SKM-1 treated with dmso at 0.1 percent for 144 hours (cell line): Measurements from ENCODE around the gene VIPR1.
A peak's percentile ranks its signal among the peaks of the same experiment; 100 is the strongest.

Source experiments
- DNase-seq: peaks from one replicate; lab custom pipeline; 2025; ENCODE audit not compliant: unreplicated experiment; lab: John Stamatoyannopoulos, UW

Gene VIPR1, protein sequence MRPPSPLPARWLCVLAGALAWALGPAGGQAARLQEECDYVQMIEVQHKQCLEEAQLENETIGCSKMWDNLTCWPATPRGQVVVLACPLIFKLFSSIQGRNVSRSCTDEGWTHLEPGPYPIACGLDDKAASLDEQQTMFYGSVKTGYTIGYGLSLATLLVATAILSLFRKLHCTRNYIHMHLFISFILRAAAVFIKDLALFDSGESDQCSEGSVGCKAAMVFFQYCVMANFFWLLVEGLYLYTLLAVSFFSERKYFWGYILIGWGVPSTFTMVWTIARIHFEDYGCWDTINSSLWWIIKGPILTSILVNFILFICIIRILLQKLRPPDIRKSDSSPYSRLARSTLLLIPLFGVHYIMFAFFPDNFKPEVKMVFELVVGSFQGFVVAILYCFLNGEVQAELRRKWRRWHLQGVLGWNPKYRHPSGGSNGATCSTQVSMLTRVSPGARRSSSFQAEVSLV

DNA sequence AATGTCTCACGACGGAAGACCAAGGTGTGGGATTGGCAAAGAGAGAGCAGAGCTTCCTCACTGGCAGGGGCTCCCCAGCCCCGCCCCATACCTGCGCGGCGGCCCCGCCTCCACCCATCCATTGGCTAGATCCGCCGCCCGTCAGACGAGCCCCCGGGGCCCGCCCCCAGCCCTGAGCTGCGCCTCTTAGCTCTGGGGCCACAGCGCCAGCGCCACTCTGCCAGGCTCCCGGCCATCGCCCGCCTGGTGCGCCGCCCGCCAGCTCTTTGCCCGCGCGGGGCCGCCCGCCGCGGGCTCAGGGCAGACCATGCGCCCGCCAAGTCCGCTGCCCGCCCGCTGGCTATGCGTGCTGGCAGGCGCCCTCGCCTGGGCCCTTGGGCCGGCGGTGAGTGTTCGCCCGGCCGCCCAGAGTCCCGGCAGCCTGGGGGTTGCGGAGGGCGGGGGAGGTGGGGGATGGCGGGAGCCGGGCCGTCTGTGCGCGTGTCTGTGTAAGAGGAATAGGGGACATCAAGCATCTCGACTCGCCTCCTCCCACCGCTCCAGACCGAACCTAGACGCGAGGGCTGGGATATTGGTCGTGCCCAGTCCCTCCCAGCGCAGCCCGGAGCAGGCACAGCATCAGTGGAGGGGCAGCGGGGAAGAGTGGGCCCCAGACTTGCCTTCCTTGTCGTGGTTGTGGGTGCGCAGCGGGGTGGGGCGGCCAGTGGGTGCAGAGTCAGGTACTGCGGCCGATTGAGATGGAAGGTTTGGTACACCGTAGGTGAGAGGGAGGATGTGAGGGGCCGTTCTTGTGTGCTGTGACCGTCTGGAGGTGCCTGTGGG lies at the start of gene VIPR1:
Gene VIPR1 (plus strand): TSS at position 215 of the 822 bp plus-strand sequence. CDS start 93 bp downstream, at position 308.
- DNase-seq: peak; percentile 74

DNA sequence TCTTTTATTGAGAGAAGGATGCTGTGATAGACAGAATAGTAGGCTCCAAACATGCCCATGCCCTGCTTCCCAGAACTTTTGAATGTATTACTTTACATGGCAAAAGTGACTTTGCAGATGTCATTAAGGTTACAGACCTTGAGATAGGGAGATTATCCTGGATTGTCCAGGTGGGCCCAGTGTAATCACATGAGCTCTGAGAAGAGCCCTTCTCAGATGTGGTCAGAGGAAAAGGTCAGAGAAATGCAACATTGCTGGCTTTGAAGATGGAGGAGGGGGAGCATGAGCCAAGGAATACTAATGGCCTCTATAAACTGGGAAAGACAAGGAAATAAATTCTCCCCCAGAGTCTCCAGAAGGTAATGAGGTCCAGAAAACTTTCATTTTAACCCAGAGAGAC lies 46.2 kb upstream of the VIPR1 start:
- DNase-seq: no peak

DNA sequence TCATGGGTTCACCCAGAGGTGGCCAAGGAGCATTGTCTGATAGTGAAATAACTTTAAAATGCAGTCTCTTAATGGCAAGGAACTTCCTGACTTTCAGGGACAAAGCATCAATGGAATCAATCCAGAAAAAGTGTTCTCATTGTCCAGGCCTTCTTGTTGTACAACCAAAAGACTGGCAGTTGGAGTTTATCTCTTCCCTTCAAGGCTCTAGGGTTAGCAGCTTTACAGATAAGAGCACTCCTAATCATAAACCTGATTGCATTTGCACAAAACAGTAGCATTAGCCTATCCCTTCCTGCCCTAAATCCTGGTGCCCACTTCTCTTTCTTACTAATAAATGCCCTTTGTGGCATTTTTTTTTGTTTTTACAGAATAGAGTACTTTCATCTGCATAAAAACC lies 43.3 kb upstream of the VIPR1 start:
- DNase-seq: no peak

DNA sequence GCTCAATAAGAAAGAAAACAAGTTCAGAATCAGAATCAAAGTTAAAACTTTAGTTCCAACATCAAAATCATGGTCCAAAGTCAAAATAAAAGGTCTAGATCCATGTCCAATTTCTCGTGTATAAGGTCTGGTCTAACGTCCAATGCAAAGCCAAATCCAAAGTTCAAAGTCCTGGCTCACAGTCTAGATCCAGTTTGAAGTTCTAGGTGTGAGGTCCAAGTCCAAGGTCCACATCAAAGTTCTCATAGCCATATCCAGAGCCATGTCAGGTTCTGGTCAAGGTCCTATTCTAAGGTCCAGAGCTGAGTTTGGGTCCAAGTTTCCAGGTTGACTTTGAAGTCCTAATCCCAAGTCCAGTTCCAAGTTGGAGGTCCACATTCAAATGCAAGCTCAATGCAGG lies 40.7 kb upstream of the VIPR1 start:
- DNase-seq: no peak

DNA sequence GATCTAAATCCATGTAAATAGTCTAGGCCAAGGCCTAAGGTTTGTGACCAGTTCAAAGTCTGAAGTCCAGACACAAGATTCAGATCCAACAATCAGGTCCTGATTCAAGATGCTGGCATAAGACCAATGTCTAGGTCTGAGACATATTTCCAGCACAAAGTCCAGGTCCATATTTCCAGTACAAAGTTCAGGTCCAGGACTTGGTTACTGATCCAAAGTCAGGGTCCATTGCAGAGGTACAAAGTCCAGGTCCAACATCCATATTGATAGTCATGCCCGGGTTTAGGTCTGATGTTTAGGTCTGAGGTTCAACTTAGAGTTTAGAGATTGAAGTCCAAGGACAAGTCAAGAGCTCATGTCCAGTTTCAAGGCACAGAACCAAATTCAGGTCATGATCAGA lies 39.4 kb upstream of the VIPR1 start:
- DNase-seq: no peak

DNA sequence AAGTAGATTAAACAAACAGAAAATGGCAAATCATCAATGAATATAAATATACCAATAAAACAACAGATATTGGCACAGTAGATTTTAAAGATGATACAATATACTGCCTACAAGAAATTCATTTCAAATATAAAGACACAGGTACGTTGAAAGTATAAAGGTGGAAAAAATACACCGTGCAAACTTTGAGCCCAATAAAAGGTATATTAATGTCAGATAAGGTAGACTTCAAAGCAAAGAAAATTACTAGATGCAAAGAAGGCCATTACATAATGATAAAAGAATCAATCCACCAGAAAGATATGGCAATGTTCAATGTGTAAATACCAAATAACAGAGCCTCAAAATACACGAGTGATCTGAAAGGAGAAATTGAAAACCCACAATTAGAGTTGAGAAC lies 34.3 kb upstream of the VIPR1 start:
- DNase-seq: no peak

DNA sequence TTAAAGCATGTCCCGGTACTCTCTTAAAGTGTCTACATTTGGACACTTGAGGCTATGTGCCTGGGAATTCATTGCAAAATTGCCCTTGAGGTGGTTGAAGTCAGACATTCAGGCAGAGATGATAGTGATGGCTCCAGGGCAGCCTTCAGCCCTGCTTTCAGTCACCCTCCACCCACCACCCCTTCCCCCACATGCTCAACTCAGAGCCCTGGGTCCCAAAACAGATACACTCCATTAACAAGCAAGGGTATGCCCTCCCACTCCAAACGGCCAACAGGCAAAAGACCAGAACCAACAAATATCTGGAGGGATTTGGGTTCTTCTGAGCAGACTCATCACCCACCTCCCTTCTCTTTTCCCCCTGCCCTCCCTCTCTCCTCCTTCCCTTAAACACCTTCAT lies 29.9 kb upstream of the VIPR1 start:
- no peak for DNase-seq

DNA sequence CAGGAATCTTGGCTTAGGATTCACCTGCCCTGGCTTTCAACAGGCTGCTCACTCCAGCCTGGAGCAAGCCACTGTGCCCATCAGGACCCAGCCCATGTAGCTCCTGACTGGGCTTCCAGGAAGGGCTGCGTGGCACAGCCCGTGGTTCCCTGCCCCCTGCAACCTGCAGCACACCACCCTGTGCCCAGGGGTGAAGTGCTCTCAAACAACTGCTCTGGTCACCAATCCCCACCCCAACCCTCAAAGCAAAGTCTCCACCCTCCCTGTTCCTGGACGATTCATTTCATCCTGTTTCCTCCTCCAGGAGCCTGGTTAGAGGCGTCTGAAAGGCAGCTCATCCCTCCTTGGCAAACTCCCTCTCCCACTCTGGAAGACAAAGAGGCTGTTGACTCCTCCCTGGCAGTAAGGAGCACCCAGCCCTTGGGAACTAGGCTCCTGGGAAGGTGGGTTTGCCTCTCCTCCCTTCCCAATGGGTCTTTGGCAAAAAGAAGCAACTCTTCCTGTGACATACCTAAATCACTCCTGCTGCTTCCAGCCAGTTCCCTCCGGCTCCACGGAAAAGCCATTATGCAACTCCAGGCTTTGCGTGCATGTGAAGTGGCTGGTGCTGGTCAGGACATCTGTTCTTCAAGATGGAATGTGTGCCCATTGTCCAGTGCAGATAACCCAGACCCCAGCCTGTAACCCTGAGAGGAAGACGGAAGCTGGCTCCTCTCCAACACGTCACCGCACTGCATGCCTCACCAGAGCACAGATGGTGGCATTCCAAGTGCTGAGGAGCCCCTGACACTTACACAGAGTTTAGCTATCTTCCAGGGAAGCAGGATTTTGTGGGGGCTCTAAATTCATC lies 29.1 kb upstream of the VIPR1 start:
- DNase-seq: no peak

DNA sequence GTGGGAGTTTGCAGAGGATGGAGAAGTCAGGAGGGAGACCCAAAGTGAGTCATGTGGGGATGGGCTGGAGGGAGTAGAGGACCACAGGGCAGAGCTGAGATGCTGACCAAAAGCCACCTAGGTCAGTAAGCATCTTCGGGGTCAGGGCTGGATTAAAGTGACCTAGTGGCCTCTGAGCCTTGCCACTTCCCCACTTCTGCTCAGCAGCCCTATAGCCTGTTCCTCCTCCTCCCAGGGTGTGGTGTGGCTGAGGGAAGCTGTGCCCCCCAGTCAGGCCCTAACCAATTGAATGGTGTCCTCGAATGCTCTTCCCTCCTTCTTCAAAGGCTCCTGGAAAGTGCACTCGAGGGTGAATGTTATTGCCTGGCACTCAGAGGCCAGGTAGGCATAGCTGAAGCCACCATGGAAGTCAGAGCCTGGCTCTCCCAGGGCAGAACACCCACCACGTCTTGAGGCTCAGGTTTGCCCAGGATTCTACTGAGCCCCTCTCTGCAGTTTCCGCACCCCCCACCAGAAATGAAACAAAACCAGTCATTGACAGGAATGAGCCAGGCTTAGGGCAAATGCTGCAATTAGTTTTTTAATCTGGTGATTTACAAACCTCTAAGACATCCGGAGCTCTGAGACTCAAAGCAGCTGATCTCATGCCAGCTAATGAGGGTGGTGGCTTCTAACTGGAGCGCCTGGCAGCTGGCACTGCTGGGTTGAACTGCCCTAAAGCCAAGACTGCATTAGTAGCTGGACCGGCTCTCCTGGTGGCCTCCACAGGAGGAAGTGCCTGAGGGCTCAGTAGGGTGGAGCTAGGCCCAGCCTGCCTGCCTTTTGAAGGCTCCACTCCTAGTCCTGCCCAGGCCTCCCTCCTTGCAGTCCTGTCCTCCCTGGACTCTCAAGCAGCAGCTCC lies 26.0 kb upstream of the VIPR1 start:
- DNase-seq: peak; percentile 12

DNA sequence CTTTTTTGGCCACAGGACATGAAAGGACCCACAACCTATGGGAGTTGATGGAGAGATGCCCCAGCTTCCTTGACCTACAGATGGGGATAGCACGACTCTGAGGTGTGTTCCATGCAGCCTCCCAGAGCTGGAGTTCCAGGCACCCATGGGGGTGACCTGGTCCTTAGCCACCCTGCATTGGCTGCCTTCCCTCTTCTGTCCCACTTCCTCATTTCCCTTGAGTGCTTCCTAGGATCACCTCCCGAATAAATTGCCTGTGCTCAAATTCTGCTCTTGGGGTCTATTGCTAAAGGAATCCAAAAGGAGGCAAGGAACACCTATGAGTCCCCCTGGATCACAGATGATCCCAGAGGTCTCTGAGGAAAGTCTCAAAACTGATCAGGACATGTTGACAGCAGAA lies 24.7 kb upstream of the VIPR1 start:
- DNase-seq: no peak

DNA sequence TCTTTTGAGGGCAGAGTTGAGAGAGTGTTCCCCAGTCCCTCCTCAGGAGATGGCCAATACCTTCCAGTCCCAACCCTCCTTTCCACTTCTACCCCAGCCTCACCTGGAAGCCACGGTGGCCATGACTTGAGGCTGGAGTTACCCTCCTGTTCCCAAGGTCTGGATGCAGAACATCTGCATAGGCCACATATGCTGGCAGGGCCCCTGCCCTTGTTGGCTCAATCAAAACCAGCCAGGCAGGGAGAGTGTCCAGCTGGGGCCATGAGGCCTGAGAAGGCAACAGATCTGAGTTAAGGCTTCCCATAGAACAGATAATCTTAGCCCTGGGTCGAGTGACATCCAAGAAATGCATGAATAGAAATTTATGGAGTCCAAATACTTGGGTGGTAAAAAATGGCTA lies 23.6 kb upstream of the VIPR1 start:
- DNase-seq: no peak

DNA sequence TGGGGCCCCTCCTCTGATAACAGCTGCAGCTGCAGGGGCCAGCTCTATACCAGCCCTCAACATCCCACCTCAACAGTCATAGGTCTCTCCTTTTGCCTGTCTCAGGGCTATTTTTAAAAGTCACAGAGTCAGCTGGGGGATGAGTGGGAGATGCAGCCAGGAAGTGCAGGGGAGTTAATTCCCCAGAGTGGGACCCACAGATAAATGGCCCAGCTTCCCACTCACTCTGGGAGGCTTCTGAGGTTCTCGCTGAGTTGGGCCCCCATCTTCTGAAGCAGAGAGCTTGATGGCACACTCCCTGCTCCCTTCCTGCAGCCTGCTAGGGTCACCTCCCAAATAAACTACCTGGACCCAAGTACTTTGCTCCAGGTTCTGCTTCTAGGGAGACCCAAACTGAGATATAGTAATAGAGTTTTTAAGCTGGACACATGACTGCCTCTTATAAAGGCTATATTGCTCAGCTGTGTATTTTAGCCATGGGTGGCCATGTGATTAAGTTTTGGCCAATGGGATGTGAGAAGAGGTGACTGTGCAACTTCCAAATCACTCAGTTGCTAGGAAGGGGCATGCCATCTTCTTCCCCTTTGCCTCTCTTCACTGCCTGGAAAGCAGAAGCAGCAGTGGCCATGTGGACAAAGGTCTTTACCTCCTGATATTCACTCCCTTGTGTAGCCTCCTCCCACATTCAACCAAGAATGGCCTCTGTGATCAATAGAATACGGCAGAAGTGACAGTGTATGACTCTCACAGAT lies 15.5 kb upstream of the VIPR1 start:
- peak; percentile 57 for DNase-seq

DNA sequence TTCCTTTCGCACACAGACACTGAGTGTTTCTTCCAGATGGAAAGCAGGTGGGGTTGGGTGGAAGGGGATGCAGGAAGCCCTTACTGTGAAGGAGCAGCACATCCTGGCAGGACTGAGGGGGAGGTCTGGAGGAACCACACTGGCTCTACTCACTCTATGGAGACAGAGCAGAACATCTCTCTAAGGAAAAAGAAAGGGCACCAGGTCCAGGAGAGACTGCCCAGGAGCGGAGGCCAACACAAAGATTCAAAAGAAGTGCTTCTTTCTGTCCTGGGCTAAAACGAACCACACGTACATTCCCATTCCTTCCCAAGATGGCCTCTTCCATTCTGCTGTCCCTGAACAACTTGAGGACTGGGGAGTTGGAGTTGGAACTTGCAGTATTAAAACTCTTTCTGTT lies 13.8 kb upstream of the VIPR1 start:
- no peak for DNase-seq

DNA sequence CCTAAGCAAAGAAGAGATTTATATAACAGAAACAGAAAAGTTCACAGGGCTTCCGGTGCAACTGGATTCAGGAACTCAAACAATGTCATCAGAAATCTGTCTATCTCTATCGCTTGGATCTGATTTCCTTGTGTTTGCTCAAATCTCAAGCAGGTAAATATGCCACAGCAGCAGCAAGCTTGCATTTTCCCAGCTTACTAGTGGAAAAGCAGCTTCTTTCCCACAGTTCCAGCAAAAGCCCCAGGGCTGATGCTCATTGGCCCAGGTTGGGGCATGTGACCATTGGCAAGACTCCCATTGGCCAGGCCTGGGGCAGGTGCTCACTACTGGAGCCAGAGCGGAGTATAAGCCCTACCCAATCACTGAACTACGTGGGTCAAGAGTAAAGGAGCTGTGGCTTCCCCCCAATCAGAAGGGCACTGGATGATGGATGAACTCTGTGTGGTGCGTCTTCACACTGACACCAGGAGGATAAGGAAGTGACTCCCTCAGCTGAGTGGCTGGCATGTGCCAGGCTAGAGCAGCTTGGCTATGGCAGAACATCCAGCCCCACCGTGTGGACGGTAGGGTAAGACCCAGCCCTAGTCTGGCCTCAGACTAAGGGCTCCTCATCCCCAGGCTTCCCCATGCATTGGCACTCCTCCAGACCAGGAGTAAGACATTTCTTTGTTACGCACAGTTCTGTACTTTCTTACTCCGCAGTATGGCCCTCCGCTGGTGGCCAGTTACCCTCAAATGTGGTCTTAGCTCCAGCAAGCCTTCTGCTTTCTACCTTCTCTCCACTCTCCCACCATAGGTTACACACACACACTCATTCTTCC lies 13.1 kb upstream of the VIPR1 start:
- DNase-seq: no peak

DNA sequence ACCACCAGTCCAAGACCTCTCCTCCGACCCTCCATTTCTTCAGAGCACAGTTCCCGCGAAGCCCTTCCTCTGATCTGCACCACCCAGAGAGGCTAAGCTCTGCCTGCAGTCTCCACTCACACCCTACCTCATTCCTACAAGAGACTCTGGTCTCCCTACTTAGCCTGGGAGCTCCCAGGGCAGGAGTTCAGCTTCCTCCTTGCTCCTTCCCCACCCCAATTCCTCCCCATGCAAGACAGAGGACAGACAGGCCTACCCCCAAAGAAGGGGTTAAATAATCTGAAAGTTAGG lies 12.6 kb upstream of the VIPR1 start:
- no peak for DNase-seq

DNA sequence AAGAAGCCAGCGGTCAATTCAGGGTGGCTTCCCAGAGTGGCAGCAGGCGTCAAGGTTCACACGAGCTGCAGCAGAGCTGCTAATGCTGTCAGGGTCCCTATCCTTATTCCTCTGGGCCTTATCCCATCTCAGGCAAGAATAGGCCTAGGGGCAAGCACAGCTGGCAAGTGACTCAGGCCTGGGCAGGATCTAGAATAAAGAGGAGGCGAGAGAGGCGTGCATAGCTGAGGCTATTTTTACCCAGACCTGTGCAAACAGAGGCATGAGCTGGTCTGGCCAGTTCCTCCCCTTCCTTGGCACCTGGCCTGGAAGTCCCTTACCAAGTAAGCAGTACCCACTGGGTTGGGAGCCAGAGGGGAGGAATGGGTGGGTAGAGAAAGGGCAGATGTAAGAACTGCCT lies 12.2 kb upstream of the VIPR1 start:
- DNase-seq: peak; percentile 89

DNA sequence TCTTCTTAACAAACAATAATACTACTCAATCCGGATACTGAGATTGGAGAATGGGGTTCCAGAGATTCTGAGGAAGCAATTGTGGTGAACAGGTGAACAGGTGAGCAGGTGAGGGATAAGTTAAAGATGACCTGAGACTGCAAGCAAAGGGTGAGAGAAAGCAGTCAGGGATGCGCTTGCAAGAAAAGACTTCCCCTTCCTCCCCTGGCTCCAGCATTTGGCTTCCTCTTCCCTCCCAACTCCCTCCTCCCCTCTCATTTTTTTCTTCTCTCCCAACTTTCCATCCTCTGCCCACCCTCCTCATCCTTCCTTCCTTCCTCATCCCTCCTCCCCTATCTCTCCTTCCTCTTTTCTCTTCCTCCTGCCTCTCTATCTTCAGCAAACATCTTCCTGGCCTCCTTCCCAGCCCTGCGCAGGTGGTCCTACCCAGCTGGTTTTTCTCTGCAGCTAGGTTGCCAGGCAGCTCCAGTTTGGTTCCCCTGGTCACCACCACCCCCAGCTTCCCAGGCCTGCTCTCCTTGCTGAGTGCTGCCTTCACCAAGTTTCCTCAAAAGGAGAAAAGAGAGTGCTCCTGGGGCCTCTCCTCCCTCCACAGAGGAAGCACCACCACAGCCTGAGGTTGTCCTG lies 10.4 kb upstream of the VIPR1 start:
- DNase-seq: peak; percentile 41

DNA sequence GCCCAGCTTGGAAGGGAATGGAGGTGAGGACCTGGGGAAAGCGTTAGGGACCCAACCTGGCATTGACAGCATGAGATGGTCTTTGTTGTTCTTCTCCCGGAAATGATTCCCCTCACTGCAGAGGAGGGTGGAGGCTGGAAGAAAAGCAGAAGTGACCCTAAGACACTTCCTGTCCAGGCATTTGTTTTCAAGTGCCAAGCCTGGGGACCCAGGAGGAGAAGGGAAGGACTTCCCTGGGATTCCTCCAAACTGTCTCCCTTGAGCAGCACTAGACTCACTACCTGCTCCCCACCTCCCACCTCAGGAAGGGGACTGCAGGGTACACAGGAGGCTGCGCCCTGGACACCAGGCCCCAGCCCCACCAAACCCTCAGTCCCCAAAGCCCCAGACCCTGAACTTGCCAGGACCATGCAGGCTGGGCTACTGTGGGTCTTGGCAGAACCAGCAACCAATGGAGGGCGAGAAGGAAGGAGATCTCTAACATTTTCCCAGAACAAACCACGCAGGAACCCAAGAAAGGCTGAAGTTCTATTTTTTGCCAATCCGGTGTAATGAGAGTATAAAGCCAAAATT lies 9.8 kb upstream of the VIPR1 start:
- peak; percentile 41 for DNase-seq
